ENCODE data around the gene ARHGEF6. TPM values are rescaled to one million over a fixed set of nuclear protein-coding genes. Genes with fewer than 3 reads are reported as not detected.

Gene ARHGEF6
- total RNA-seq, 1 donor from 2014 or later, result 0.31 TPM

GRCh38 chrX:136783159-136783558 lies 2.4 kb upstream of the ARHGEF6 start:
- Mint-ChIP-seq H3K4me1 (ENCODE audit: low read depth) (no peaks in the 10 kb centered on the region), H3K4me3 (ENCODE audit: low read depth) (no peak overlapping the region), H3K27ac (no peak overlapping the region), H3K9me3 (ENCODE audit: low read depth) (peaks cover 12% of the 10 kb centered on the region), H3K36me3 (ENCODE audit: insufficient read depth) (no peaks in the 10 kb centered on the region), H3K27me3 (no peaks in the 10 kb centered on the region)
- no peak for DNase-seq (ENCODE audit: low spot score, unreplicated experiment)
- no peak for TF ChIP-seq CTCF (IDR thresholded peaks at IDR 0.05; ENCODE audit: unreplicated experiment)

GRCh38 chrX:136781180-136781797 lies 557 bp upstream of the ARHGEF6 start:
- H3K4me3 Mint-ChIP-seq (ENCODE audit: low read depth), result no peak overlapping the region
- no peaks in the 10 kb centered on the region for H3K4me1 Mint-ChIP-seq (ENCODE audit: low read depth)
- H3K27me3 Mint-ChIP-seq, result no peaks in the 10 kb centered on the region
- no peak overlapping the region for H3K27ac Mint-ChIP-seq
- DNase-seq (ENCODE audit: low spot score, unreplicated experiment), result no peak
- peaks cover 12% of the 10 kb centered on the region for H3K9me3 Mint-ChIP-seq (ENCODE audit: low read depth)
- TF ChIP-seq CTCF (IDR thresholded peaks at IDR 0.05; ENCODE audit: unreplicated experiment), result no peak
- H3K36me3 Mint-ChIP-seq (ENCODE audit: insufficient read depth), result no peaks in the 10 kb centered on the region

GRCh38 chrX:136780241-136780640 lies 491 bp downstream of the ARHGEF6 start:
- DNase-seq (ENCODE audit: low spot score, unreplicated experiment), result no peak
- H3K9me3 Mint-ChIP-seq (ENCODE audit: low read depth), result peaks cover 17% of the 10 kb centered on the region
- no peak for TF ChIP-seq CTCF (IDR thresholded peaks at IDR 0.05; ENCODE audit: unreplicated experiment)
- H3K4me1 Mint-ChIP-seq (ENCODE audit: low read depth), result no peaks in the 10 kb centered on the region
- H3K27ac Mint-ChIP-seq, result no peak overlapping the region
- H3K36me3 Mint-ChIP-seq (ENCODE audit: insufficient read depth), result no peaks in the 10 kb centered on the region
- no peaks in the 10 kb centered on the region for H3K27me3 Mint-ChIP-seq
- no peak overlapping the region for H3K4me3 Mint-ChIP-seq (ENCODE audit: low read depth)

GRCh38 chrX:136779346-136779781 lies 1.4 kb downstream of the ARHGEF6 start:
- Mint-ChIP-seq H3K4me3 (ENCODE audit: low read depth) (no peak overlapping the region), H3K27me3 (no peaks in the 10 kb centered on the region), H3K27ac (no peak overlapping the region), H3K4me1 (ENCODE audit: low read depth) (no peaks in the 10 kb centered on the region), H3K9me3 (ENCODE audit: low read depth) (peaks cover 17% of the 10 kb centered on the region), H3K36me3 (ENCODE audit: insufficient read depth) (no peaks in the 10 kb centered on the region)
- no peak for TF ChIP-seq CTCF (IDR thresholded peaks at IDR 0.05; ENCODE audit: unreplicated experiment)
- no peak for DNase-seq (ENCODE audit: low spot score, unreplicated experiment)

- DNase-seq (ENCODE audit: low spot score, unreplicated experiment), result no peak
- H3K4me1 Mint-ChIP-seq (ENCODE audit: low read depth), result no peaks in the 10 kb centered on the region
- H3K4me3 Mint-ChIP-seq (ENCODE audit: low read depth), result no peak overlapping the region
- no peaks in the 10 kb centered on the region for H3K36me3 Mint-ChIP-seq (ENCODE audit: insufficient read depth)
- no peak for TF ChIP-seq CTCF (IDR thresholded peaks at IDR 0.05; ENCODE audit: unreplicated experiment)
- H3K27me3 Mint-ChIP-seq, result no peaks in the 10 kb centered on the region
- peaks cover 17% of the 10 kb centered on the region for H3K9me3 Mint-ChIP-seq (ENCODE audit: low read depth)
- H3K27ac Mint-ChIP-seq, result no peak overlapping the region
Measured at GRCh38 chrX:136778916-136779315, 1.8 kb downstream of the ARHGEF6 start.
